Activated naive CD4-positive, alpha-beta T cell treated with anti-CD3 and anti-CD28 coated beads, Interleukin-2, amount 50 U/mL, for 16 hours (primary cell): ENCODE measurements around the gene CDH15.

ENCODE experiments used
- DNase-seq: peaks from one replicate; pipeline ENCODE4 v3.0.0-alpha.2; 2020

CDH15 gene

DNA sequence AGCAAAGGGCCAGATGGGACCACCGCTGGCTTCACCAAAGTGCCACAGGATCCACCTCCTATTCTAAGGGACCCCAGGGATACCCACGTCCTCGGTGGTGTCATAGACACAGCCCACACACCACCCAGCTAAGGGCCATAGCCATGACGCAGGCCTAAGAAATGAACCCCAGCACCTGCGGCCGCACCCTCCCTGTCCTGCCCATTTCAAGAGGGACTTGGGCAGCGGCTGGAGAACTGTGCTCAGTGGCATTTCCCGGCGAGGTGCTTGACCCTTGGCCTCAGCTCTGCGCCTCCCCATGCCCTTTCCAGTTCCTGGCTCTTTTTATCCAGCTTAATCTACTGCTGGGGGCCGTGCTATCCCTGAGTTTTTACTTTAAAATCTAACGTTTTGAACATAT lies 73.2 kb downstream of the CDH15 start:
- no peak for DNase-seq
